HG03432 (cell line): ENCODE data around the gene CLIP2.
"Not testable (repeated sequence)": the region's sequence is repeated elsewhere in the genome, so short reads cannot be mapped to it uniquely, and the experiment has no call there.

ENCODE experiments used
- ATAC-seq: cut with Tn5 transposase; IDR thresholded peaks from one replicate; pipeline ENCODE4 v1.9.1; 2021; ENCODE audit warnings: mild to moderate bottlenecking, moderate library complexity; ENCODE audit not compliant: unreplicated experiment

Gene CLIP2

GRCh38 chr7:74365322-74366022, 76.3 kb downstream of the CLIP2 start:
- ATAC-seq: no peak

GRCh38 chr7:74371381-74372341, 82.5 kb downstream of the CLIP2 start:
- ATAC-seq: no peak

- no peak for ATAC-seq
These were observed 83.4 kb downstream of the CLIP2 start for GRCh38 chr7:74372511-74373111.

GRCh38 chr7:74373536-74373935, 84.3 kb downstream of the CLIP2 start:
- no peak for ATAC-seq

GRCh38 chr7:74375726-74376220, 86.6 kb downstream of the CLIP2 start:
- no peak for ATAC-seq

GRCh38 chr7:74376256-74377036, 87.2 kb downstream of the CLIP2 start:
- ATAC-seq: no peak

- no peak for ATAC-seq
These were observed 90.7 kb downstream of the CLIP2 start for GRCh38 chr7:74379938-74380337.

- ATAC-seq: no peak
These were observed 91.5 kb downstream of the CLIP2 start for GRCh38 chr7:74380720-74381119.

GRCh38 chr7:74384086-74384485, 94.9 kb downstream of the CLIP2 start:
- not testable (repeated sequence) for ATAC-seq

- not testable (repeated sequence) for ATAC-seq
These were observed 95.6 kb downstream of the CLIP2 start for GRCh38 chr7:74384854-74385253.

- ATAC-seq: no peak
These were observed 98.4 kb downstream of the CLIP2 start for GRCh38 chr7:74387606-74388005.

- no peak for ATAC-seq
These were observed 99.7 kb downstream of the CLIP2 start for GRCh38 chr7:74388880-74389415.

GRCh38 chr7:74393722-74394121, 104.5 kb downstream of the CLIP2 start:
- not testable (repeated sequence) for ATAC-seq

GRCh38 chr7:74394601-74395000, 105.4 kb downstream of the CLIP2 start:
- not testable (repeated sequence) for ATAC-seq

GRCh38 chr7:74395745-74396311, 106.6 kb downstream of the CLIP2 start:
- ATAC-seq: no peak

- no peak for ATAC-seq
These were observed 107.8 kb downstream of the CLIP2 start for GRCh38 chr7:74396993-74397392.

- no peak for ATAC-seq
These were observed 109.2 kb downstream of the CLIP2 start for GRCh38 chr7:74398426-74398825.

- no peak for ATAC-seq
These were observed 109.8 kb downstream of the CLIP2 start for GRCh38 chr7:74399006-74399405.

GRCh38 chr7:74400420-74401136, 111.4 kb downstream of the CLIP2 start:
- ATAC-seq: no peak
